ENCODE results near the gene HTRA3.

- TF ChIP-seq ZNF280D (tag by site-specific recombination; IDR thresholded peaks at IDR 0.05) (no peak), PATZ1 (tag by site-specific recombination; IDR thresholded peaks at IDR 0.05) (no peak), ZNF184 (tag by site-specific recombination; IDR thresholded peaks at IDR 0.05) (no peak), ZNF211 (tag by site-specific recombination; IDR thresholded peaks at IDR 0.05; ENCODE audit: low read depth) (no peak), CTCF (tag by site-specific recombination; IDR thresholded peaks at IDR 0.05) (no peak), ZBTB10 (tag by site-specific recombination; IDR thresholded peaks at IDR 0.05) (no peak), REST (tag by site-specific recombination; IDR thresholded peaks at IDR 0.05) (no peak), PBX3 (CRISPR knock-in tag; IDR thresholded peaks at IDR 0.05) (no peak), TCF7L2 (IDR thresholded peaks at IDR 0.05; ENCODE audit: borderline replicate concordance, low read depth, low read length) (no peak), ZNF354C (tag by site-specific recombination; IDR thresholded peaks at IDR 0.05; ENCODE audit: borderline replicate concordance, low read depth) (no peak), ZNF175 (tag by site-specific recombination; IDR thresholded peaks at IDR 0.05) (no peak), ZBTB21 (tag by site-specific recombination; IDR thresholded peaks at IDR 0.05) (no peak), ZNF133 (tag by site-specific recombination; IDR thresholded peaks at IDR 0.05) (no peak), ZNF701 (tag by site-specific recombination; IDR thresholded peaks at IDR 0.05) (no peak)
These were observed 68.9 kb downstream of the HTRA3 start for GRCh38 chr4:8338351-8338961.

Measured in HEK293 (cell line).